Stimulated activated CD4-positive, alpha-beta T cell treated with anti-CD3 and anti-CD28 coated beads, Interleukin-2, amount 100 ng/mL, for 48 hours (primary cell): Measurements from ENCODE around the gene CROCC2.
A peak's percentile ranks its signal among the peaks of the same experiment; 100 is the strongest.

ENCODE experiments used
- DNase-seq, 2 donors: peaks; one replicate each; pipeline ENCODE4 v3.0.0-alpha.2; 2020

CROCC2 gene

DNA sequence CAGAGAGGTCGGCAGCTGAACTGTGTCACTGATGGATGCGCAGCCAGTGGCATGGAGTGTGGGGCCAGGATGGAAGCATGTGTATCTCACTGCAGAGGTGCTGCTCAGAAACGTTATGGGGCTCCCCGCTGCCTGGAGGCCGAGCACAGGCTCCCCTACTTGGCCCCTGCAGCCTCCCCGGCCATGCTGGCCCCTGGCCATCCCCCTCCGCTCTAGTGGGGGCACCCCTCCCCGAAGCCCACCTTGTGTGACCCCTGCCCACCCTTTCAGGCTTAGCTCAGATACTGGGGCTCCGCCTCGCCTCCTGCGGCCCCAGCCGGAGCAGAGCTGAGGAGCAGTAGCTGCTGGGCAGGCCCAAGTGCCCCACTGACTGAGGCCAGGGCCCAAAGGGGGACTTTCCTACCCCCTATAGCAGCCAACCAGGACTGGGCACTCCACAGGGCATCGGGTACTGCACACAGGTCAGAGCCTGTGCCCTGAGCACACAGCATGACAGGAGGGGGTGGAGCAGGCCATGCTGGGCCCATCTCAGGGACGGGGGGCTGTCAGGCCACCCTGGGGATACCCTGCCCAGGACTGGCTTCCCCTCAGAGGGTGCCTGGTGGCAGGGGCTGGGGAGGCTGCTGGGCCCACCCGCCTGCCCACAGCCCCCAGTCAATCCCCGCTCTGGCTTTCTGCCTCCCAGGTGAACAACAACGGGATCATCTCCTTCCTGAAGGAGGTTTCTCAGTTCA lies 123.6 kb downstream of the CROCC2 start:
- DNase-seq, result no peak

DNA sequence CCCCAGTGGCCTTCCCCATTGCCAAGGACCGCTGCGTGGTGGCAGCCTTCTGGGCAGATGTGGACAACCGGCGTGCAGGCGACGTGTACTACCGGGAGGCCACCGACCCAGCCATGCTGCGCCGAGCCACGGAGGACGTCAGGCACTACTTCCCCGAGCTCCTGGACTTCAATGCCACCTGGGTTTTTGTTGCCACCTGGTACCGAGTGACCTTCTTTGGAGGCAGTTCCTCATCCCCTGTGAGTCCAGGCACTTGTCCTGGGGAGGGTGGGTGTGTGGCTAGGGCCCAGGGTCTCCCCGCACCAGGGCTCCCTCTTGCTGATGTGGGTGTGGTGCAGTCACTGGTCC lies 124.2 kb downstream of the CROCC2 start:
- no peak for DNase-seq

GRCh38 chr2:241030883-241031282 lies 124.7 kb downstream of the CROCC2 start:
- DNase-seq, result no peak

GRCh38 chr2:241031436-241032165 lies 125.5 kb downstream of the CROCC2 start:
- DNase-seq, result no peak

GRCh38 chr2:241033336-241033987 lies 127.3 kb downstream of the CROCC2 start:
- no peak for DNase-seq

DNA sequence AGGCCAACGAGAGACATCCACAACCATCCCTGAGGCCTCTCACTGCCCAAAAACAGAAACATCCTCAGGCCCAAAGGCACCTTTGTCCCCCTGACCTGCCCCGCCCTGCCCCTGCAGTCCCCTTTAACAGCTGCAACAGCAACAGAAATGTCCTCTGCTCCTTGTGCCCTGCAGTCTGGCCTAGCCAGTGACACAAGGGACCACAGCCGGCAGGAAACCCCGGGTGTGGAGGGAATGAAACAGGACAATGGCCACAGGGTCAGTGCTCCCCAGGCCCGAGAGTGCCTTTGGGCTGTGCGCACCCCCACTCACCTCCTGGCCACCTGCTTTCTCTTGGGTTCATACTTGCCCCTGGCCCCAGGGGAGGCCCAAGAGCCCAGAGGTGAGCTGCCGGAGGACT lies 127.9 kb downstream of the CROCC2 start:
- no peak for DNase-seq

DNA sequence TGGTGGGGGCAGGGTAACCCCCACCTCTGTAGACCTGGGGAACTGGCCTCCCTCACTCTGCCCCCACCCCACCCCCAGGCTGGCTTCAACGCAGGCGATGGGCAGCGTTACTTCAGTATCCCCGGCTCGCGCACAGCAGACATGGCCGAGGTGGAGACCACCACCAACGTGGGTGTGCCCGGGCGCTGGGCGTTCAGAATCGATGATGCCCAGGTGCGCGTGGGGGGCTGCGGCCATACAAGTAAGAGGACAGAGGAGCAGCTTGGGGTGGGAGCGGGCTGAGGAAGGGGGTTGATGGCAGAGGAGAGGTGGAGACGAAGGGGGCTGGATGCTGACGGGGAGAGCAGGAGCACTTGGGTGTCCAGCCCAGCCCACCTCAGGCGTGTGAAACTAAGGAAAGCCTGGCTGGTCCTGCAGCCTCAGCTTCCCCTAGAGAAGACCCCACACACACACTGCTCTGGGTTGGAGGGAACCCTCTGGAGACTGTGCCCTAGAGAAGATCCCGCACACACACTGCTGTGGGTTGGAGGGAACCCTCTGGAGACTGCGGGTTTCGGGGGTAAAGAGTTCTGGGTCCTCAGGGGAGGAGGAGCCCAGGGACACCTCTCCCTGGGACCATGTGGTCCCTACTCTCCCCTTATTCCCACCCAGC lies 128.5 kb downstream of the CROCC2 start:
- DNase-seq, result no peak

- no peak for DNase-seq
Measured at GRCh38 chr2:241035142-241035817, 129.1 kb downstream of the CROCC2 start.

DNA sequence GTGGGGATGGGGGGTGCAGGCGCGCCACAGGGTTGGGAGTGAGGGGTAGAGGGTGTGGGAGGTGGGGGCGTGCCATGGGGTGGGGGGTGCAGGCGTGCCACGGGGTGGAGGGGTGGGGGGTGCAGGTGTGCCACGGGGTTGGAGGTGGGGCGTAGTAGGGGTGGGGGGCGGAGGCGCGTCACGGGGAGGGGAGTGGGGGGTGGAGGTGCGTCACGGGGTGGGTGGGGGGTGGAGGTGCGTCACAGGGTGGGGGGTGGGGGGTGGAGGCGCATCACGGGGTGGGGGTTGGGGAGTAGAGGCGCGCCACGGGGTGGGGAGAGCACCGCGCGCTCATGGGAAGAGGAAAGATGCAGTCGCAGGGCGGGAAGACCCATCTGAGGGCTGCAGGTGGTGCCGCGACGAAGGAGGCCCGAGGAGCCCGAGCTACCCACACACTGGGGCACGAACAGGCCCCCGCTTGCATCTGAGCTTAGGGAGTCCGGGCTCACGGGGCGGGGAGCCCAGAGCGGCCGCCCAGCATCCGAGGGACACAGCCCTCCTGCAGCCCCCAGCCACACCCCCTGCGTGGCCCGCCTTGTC lies 129.8 kb downstream of the CROCC2 start:
- DNase-seq, result peak in 1 of 2 donors; percentile 21

DNA sequence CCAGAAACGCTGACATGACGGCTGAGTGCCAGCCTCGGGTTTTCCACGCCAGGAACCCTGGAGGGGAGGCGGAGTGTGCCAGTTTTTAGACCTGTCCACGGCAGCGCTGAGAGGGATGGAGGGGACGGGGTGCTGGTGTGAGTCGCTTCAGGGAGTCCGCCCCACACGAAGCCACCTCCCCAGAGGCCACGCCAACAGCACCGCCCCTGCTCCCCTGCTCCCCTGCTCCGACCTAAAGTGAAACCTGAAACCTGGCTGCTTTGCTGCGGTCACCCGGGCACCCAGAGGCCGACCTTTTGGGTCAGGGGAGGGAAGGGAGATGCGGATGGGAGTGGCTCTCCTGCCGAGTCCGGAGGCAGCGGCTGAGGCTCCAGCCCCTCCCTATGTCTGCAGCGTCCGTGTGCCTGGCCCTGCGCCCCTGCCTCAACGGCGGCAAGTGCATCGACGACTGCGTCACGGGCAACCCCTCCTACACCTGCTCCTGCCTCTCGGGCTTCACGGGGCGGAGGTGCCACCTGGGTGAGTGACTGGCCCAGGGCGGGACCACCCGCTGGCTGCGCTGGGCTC lies 130.3 kb downstream of the CROCC2 start:
- DNase-seq, result peak; percentile 31 to 37

DNA sequence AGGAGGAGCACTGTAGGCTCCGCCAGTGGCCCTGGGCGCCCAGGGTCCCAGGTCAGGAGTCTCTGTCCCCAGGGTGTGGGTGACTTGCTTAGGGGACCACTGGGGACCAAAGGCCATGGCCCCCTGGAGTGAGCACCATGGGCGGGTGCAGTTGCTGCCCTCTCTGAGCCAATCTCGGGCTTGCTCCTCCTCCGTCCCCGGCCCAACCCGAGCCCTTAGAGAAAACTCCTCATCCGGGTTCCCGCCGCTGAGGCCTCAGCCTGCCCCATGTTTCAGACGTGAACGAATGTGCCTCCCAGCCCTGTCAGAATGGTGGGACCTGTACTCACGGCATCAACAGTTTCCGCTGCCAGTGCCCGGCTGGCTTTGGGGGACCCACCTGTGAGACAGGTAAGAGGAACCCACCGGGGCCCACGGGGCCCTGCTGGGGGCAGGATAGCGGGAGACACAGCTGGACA lies 130.9 kb downstream of the CROCC2 start:
- peak in 1 of 2 donors; percentile 17 for DNase-seq

- no peak for DNase-seq
Measured at GRCh38 chr2:241037498-241037897, 131.4 kb downstream of the CROCC2 start.

GRCh38 chr2:241038374-241039180 lies 132.4 kb downstream of the CROCC2 start:
- DNase-seq, result no peak

DNA sequence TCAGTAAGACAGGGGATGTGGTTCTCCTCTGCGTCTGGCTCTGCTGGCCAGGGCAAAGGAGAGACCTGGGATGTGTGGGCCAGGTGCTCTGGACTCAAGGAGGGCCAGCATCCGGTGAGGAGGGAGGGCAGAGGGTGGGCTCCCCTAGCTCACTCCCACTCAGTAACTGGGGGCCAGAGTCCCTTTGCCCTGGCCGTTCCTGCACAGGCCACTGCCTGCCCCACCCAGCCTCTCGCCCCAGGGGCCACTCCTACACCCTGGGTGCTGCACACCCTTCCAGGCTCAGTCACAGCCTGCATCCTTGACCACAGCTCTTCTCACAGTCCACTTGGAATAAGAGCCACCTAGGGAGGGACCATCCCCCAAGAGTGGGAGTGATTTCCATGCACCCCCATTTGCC lies 133.3 kb downstream of the CROCC2 start:
- DNase-seq, result no peak

GRCh38 chr2:241040081-241040803 lies 134.1 kb downstream of the CROCC2 start:
- DNase-seq, result no peak

- no peak for DNase-seq
Measured at GRCh38 chr2:241041589-241042158, 135.5 kb downstream of the CROCC2 start.
